ENCODE measurements around the gene WWOX. TPM values are rescaled to one million over a fixed set of nuclear protein-coding genes. Genes with fewer than 3 reads are reported as not detected.

Gene WWOX
- total RNA-seq, 1 donor from 2014 or later = 19.2 TPM

GRCh38 chr16:78900044-78900811 is 800.8 kb downstream of the WWOX start:
- DNase-seq = no peak
- H3K27ac ChIP-seq = no peak overlapping the region

GRCh38 chr16:78900966-78901365 is 801.5 kb downstream of the WWOX start:
- H3K36me3 ChIP-seq = no peaks in the 10 kb centered on the region
- DNase-seq (no peak), ATAC-seq (no peak)
- intact Hi-C loops (cut with DNase I) = no loop called here
- no peaks in the 10 kb centered on the region for H3K4me1 ChIP-seq
- no peaks in the 10 kb centered on the region for H3K9me3 ChIP-seq
- H3K27ac ChIP-seq = no peak overlapping the region
- no peak overlapping the region for H3K4me3 ChIP-seq
- no peak for TF ChIP-seq CTCF (IDR thresholded peaks at IDR 0.05)
- H3K27me3 ChIP-seq (ENCODE audit: low read depth) = no peaks in the 10 kb centered on the region

More at GRCh38 chr16:78900044-78900811, 800.8 kb downstream of the WWOX start:
- Histone ChIP-seq H3K4me1 (no peaks in the 10 kb centered on the region), H3K4me3 (no peak overlapping the region), H3K36me3 (no peaks in the 10 kb centered on the region), H3K27me3 (ENCODE audit: low read depth) (no peaks in the 10 kb centered on the region), H3K9me3 (no peaks in the 10 kb centered on the region)
- no peak for ATAC-seq
- no peak for TF ChIP-seq CTCF (IDR thresholded peaks at IDR 0.05)
- intact Hi-C loops (cut with DNase I) = no loop called here

- intact Hi-C loops (cut with DNase I) = no loop called here
- H3K27ac ChIP-seq = no peak overlapping the region
- H3K4me1 ChIP-seq = no peaks in the 10 kb centered on the region
- no peaks in the 10 kb centered on the region for H3K27me3 ChIP-seq (ENCODE audit: low read depth)
- H3K36me3 ChIP-seq = no peaks in the 10 kb centered on the region
- no peak overlapping the region for H3K4me3 ChIP-seq
- H3K9me3 ChIP-seq = no peaks in the 10 kb centered on the region
- no peak for DNase-seq
- no peak for ATAC-seq
- no peak for TF ChIP-seq CTCF (IDR thresholded peaks at IDR 0.05)
Observed at GRCh38 chr16:78902321-78902720, 802.9 kb downstream of the WWOX start.

GRCh38 chr16:78903237-78903636 is 803.8 kb downstream of the WWOX start:
- no peak for TF ChIP-seq CTCF (IDR thresholded peaks at IDR 0.05)
- intact Hi-C loops (cut with DNase I) = no loop called here
- ATAC-seq = no peak

GRCh38 chr16:78903843-78904242 is 804.4 kb downstream of the WWOX start:
- DNase-seq = no peak
- Histone ChIP-seq H3K4me1 (no peaks in the 10 kb centered on the region), H3K4me3 (no peak overlapping the region), H3K27ac (no peak overlapping the region), H3K36me3 (no peaks in the 10 kb centered on the region), H3K27me3 (ENCODE audit: low read depth) (no peaks in the 10 kb centered on the region), H3K9me3 (no peaks in the 10 kb centered on the region)
- no peak for TF ChIP-seq CTCF (IDR thresholded peaks at IDR 0.05)
- no peak for ATAC-seq
- intact Hi-C loops (cut with DNase I) = no loop called here

More at GRCh38 chr16:78903237-78903636, 803.8 kb downstream of the WWOX start:
- H3K27ac ChIP-seq = no peak overlapping the region
- H3K36me3 ChIP-seq = no peaks in the 10 kb centered on the region
- no peaks in the 10 kb centered on the region for H3K9me3 ChIP-seq
- DNase-seq = no peak
- no peaks in the 10 kb centered on the region for H3K4me1 ChIP-seq
- no peaks in the 10 kb centered on the region for H3K27me3 ChIP-seq (ENCODE audit: low read depth)
- no peak overlapping the region for H3K4me3 ChIP-seq

Data from lower lobe of right lung (tissue), 2 donors.